IPS-18a (cell line): ENCODE measurements around the gene FRMPD4.

Experiments
- H3K27ac ChIP-seq: one replicate; pipeline ENCODE4 v1.5.1; 2013; ENCODE audit warnings: low read length
- H3K27me3 ChIP-seq: one replicate; pipeline ENCODE4 v1.6.1; 2013; ENCODE audit warnings: mild to moderate bottlenecking, low read length; ENCODE audit not compliant: control insufficient read depth, insufficient read depth
- H3K36me3 ChIP-seq: one replicate; pipeline ENCODE4 v1.6.1; 2013; ENCODE audit warnings: low read depth, low read length; ENCODE audit not compliant: control insufficient read depth
- H3K4me1 ChIP-seq: one replicate; pipeline ENCODE4 v1.6.1; 2013; ENCODE audit warnings: low read depth, low read length; ENCODE audit not compliant: control insufficient read depth
- H3K4me3 ChIP-seq: one replicate; pipeline ENCODE4 v1.5.1; 2013; ENCODE audit warnings: low read length
- H3K9ac ChIP-seq: one replicate; pipeline ENCODE4 v1.6.1; 2013; ENCODE audit warnings: mild to moderate bottlenecking, low read length, moderate library complexity
- H3K9me3 ChIP-seq: one replicate; pipeline ENCODE4 v1.6.1; 2013; ENCODE audit warnings: low read depth, low read length; ENCODE audit not compliant: control insufficient read depth

The FRMPD4 gene

GRCh38 chrX:12611471-12611870 is 473.2 kb downstream of the FRMPD4 start:
- Histone ChIP-seq H3K36me3 (no peaks in the 10 kb centered on the region), H3K9ac (no peak overlapping the region), H3K27me3 (no peaks in the 10 kb centered on the region), H3K27ac (no peak overlapping the region), H3K9me3 (no peaks in the 10 kb centered on the region), H3K4me1 (no peaks in the 10 kb centered on the region), H3K4me3 (no peak overlapping the region)

- no peaks in the 10 kb centered on the region for H3K4me1 ChIP-seq
- no peaks in the 10 kb centered on the region for H3K27me3 ChIP-seq
- H3K36me3 ChIP-seq: no peaks in the 10 kb centered on the region
- no peak overlapping the region for H3K27ac ChIP-seq
- H3K9me3 ChIP-seq: no peaks in the 10 kb centered on the region
- H3K4me3 ChIP-seq: no peak overlapping the region
- no peak overlapping the region for H3K9ac ChIP-seq
Measured at GRCh38 chrX:12614266-12614665, 476.0 kb downstream of the FRMPD4 start.

GRCh38 chrX:12615061-12615460 is 476.8 kb downstream of the FRMPD4 start:
- Histone ChIP-seq H3K4me1 (no peaks in the 10 kb centered on the region), H3K4me3 (no peak overlapping the region), H3K9me3 (no peaks in the 10 kb centered on the region), H3K27me3 (no peaks in the 10 kb centered on the region), H3K36me3 (no peaks in the 10 kb centered on the region), H3K9ac (no peak overlapping the region), H3K27ac (no peak overlapping the region)

GRCh38 chrX:12617241-12617640 is 479.0 kb downstream of the FRMPD4 start:
- Histone ChIP-seq H3K9me3 (no peaks in the 10 kb centered on the region), H3K27me3 (no peaks in the 10 kb centered on the region), H3K4me3 (no peak overlapping the region), H3K4me1 (no peaks in the 10 kb centered on the region), H3K9ac (no peak overlapping the region), H3K36me3 (no peaks in the 10 kb centered on the region), H3K27ac (no peak overlapping the region)

- Histone ChIP-seq H3K9ac (no peak overlapping the region), H3K27ac (no peak overlapping the region), H3K27me3 (no peaks in the 10 kb centered on the region), H3K9me3 (no peaks in the 10 kb centered on the region), H3K4me1 (no peaks in the 10 kb centered on the region), H3K4me3 (no peak overlapping the region), H3K36me3 (no peaks in the 10 kb centered on the region)
Measured at GRCh38 chrX:12647230-12647629, 509.0 kb downstream of the FRMPD4 start.

GRCh38 chrX:12648995-12649394 is 510.7 kb downstream of the FRMPD4 start:
- no peaks in the 10 kb centered on the region for H3K4me1 ChIP-seq
- H3K27me3 ChIP-seq: no peaks in the 10 kb centered on the region
- no peaks in the 10 kb centered on the region for H3K9me3 ChIP-seq
- no peak overlapping the region for H3K4me3 ChIP-seq
- H3K27ac ChIP-seq: no peak overlapping the region
- H3K9ac ChIP-seq: no peak overlapping the region
- no peaks in the 10 kb centered on the region for H3K36me3 ChIP-seq

- Histone ChIP-seq H3K4me1 (no peaks in the 10 kb centered on the region), H3K9ac (no peak overlapping the region), H3K27me3 (no peaks in the 10 kb centered on the region), H3K4me3 (no peak overlapping the region), H3K9me3 (no peaks in the 10 kb centered on the region), H3K36me3 (no peaks in the 10 kb centered on the region), H3K27ac (no peak overlapping the region)
Measured at GRCh38 chrX:12657433-12657832, 519.2 kb downstream of the FRMPD4 start.

GRCh38 chrX:12657881-12658280 is 519.6 kb downstream of the FRMPD4 start:
- Histone ChIP-seq H3K36me3 (no peaks in the 10 kb centered on the region), H3K9ac (no peak overlapping the region), H3K27ac (no peak overlapping the region), H3K4me3 (no peak overlapping the region), H3K9me3 (no peaks in the 10 kb centered on the region), H3K4me1 (no peaks in the 10 kb centered on the region), H3K27me3 (no peaks in the 10 kb centered on the region)

- Histone ChIP-seq H3K27me3 (no peaks in the 10 kb centered on the region), H3K9me3 (no peaks in the 10 kb centered on the region), H3K4me3 (no peak overlapping the region), H3K4me1 (no peaks in the 10 kb centered on the region), H3K9ac (no peak overlapping the region), H3K36me3 (no peaks in the 10 kb centered on the region), H3K27ac (no peak overlapping the region)
Measured at GRCh38 chrX:12661464-12661863, 523.2 kb downstream of the FRMPD4 start.

GRCh38 chrX:12672367-12673106 is 534.3 kb downstream of the FRMPD4 start:
- no peak overlapping the region for H3K4me3 ChIP-seq
- H3K9me3 ChIP-seq: no peaks in the 10 kb centered on the region
- H3K36me3 ChIP-seq: no peaks in the 10 kb centered on the region
- no peaks in the 10 kb centered on the region for H3K4me1 ChIP-seq
- H3K9ac ChIP-seq: no peak overlapping the region
- no peaks in the 10 kb centered on the region for H3K27me3 ChIP-seq
- no peak overlapping the region for H3K27ac ChIP-seq

- Histone ChIP-seq H3K4me3 (no peak overlapping the region), H3K9ac (no peak overlapping the region), H3K36me3 (no peaks in the 10 kb centered on the region), H3K27me3 (no peaks in the 10 kb centered on the region), H3K27ac (no peak overlapping the region), H3K4me1 (no peaks in the 10 kb centered on the region), H3K9me3 (no peaks in the 10 kb centered on the region)
Measured at GRCh38 chrX:12673487-12673886, 535.2 kb downstream of the FRMPD4 start.

GRCh38 chrX:12679522-12679921 is 541.2 kb downstream of the FRMPD4 start:
- no peak overlapping the region for H3K27ac ChIP-seq
- no peak overlapping the region for H3K9ac ChIP-seq
- no peaks in the 10 kb centered on the region for H3K4me1 ChIP-seq
- no peaks in the 10 kb centered on the region for H3K9me3 ChIP-seq
- no peaks in the 10 kb centered on the region for H3K27me3 ChIP-seq
- H3K4me3 ChIP-seq: no peak overlapping the region
- no peaks in the 10 kb centered on the region for H3K36me3 ChIP-seq
